GM18499 (cell line): ENCODE results near the gene SEPHS2.
"Not testable (repeated sequence)": the region's sequence is repeated elsewhere in the genome, so short reads cannot be mapped to it uniquely, and the experiment has no call there.

Source experiments
- ATAC-seq: cut with Tn5 transposase; IDR thresholded peaks from one replicate; pipeline ENCODE4 v1.9.1; 2021; ENCODE audit warnings: moderate number of reproducible peaks; ENCODE audit not compliant: insufficient read depth, unreplicated experiment

SEPHS2 gene

DNA sequence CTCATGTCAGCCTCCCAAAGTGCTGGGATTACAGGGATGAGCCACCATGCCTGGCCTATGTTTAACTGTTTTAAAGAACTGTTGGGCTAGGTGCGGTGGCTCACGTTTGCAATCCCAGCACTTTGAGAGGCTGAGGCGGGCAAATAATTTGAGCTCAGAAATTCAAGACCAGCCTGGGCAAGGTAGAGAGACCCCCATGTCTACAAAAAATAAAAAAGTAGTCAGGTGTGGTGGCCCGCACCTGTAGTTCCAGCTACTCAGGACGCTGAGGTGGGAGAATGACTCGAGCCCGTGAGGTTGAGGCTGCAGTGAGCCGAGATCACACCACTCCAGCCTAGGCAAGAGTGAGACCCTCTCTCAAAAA lies 24.9 kb upstream of the SEPHS2 start:
- no peak for ATAC-seq

DNA sequence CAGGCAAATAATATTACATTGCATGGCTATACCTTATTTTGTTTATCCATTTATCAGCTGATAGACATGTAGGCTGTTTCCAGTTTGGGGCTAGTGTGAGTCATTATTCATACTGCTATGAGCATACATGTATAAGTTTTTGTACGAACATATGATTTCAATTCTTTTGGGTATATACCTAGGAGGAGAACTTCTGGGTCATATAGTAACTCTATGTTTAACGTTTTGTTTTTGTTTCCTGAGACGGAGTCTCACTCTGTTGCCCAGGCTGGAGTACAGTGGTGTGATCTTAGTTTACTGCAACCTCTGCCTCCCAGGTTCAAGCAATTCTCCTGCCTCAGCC lies 24.5 kb upstream of the SEPHS2 start:
- ATAC-seq: no peak

DNA sequence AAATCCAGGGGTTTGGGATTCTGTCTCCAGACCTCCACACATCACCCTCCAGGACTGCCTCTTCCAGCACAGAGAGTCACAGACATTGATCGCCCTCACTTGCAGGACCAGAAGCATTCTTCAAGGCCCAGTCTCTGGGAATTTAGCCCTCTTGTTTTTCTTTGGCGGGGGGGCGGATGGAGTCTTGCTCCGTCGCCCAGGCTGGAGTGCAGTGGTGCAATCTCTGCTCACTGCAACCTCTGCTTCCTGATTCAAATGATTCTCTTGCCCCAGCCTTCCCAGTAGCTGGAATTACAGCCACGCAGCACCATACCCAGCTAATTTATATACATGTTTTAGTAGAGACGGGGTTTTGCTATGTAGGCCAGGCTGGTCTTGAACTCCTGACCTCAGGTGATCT lies 18.4 kb upstream of the SEPHS2 start:
- no peak for ATAC-seq

DNA sequence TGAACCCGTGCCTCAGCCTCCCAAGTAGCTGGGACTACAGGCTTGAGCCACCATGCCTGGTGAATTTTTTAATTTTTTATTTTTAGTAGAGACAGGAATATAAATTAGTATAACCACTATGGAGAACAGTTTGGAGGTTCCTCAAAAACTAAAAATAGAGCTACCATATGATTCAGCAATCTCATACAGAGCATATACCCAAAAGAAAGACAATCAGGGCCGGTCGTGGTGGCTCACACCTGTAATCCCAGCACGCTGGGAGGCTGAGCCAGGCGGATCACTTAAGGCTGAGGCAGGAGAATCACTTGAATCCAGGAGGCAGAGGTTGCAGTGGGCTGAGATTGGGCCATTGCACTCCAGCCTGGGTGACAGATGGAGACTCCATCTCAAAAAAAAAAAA lies 15.8 kb upstream of the SEPHS2 start:
- not testable (repeated sequence) for ATAC-seq

DNA sequence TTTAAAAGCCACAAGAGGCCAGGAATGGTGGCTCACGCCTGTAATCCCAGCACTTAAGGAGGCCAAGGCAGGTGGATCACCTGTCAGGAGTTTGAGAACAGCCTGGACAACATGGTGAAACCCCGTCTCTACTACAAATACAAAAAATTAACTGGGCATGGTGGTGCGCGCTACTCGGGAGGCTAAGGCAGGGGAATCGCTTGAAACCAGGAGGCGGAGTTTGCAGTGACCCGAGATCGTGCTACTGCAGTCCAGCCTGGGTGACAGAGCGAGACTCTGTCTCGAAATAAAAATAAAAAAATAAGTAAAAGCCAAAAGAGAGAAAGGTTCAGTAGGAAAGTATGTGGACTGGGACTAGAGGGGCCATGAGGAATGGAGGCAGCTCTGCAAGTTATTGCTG lies 13.8 kb upstream of the SEPHS2 start:
- no peak for ATAC-seq

DNA sequence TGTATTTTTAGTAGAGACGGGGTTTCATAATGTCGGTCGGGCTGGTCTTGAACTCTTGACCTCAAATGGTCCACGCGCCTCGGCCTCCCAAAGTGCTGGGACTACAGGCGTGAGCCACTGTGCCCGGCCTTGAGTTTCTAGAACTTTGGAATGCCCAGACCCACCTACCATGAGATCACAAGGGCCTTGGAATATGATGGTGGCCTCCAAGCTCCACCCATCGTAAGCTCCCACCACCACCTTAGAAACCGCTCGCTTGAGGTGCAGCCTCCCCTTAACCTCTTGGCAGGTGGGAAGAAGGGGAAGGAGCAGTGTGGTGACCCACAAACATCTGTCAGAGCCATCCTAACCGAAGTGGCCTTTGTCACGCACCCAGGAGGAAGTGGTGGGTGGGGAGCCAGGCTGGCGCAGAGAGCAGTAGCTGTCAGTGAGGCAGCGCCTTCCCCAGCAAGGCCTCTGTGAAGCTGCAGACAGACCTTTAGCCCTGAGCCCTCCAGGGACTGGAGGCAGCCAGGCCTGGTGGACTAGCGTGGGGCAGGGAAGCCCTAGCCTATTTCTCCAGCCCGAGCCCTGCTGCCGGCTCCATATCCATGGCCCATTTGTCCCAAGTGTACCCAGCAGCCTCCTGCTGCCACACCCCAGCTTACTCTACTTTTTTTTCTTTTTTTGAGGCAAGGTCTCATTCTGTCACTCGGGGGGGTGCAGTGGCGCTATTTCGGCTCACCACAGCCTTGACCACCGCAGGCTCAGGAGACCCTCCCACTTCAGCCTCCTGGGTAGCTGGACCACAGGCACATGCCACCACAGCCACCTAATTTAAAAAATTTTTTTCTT lies 13.1 kb upstream of the SEPHS2 start:
- peak; percentile 63 for ATAC-seq

DNA sequence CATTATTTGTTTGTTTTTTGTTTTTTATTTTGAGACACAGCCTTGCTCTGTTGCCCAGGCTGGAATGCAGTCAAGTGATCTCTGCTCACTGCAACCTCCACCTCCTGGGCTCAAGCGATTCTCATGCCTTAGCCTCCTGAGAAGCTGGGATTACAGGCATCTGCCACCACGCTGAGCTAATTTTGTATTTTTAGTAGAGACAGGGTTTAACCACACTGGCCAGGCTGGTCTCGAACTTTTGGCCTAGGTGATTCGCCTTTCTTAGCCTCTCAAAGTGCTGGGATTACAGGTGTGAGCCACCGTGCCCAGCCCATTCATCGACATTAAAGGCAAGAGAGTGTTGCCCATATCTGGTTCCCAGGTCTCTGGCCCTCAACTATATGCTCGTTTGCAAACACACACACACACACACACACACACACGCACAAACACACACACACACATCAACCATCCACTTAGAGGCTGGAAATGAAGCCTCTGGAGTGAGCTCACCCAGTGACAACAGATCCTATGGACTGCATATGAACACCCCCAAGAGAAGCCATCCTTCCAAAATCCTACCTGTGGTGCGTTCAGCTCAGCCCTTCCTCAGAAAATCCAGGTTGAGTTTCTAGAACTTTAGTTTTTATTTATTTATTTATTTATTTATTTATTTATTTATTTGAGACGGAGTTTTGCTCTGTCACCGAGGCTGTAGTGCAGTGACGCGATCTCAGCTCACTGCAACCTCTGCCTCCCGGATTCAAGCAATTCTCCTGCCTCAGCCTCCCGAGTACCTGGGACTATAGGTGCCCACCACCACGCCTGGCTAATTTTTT lies 12.3 kb upstream of the SEPHS2 start:
- ATAC-seq: no peak

DNA sequence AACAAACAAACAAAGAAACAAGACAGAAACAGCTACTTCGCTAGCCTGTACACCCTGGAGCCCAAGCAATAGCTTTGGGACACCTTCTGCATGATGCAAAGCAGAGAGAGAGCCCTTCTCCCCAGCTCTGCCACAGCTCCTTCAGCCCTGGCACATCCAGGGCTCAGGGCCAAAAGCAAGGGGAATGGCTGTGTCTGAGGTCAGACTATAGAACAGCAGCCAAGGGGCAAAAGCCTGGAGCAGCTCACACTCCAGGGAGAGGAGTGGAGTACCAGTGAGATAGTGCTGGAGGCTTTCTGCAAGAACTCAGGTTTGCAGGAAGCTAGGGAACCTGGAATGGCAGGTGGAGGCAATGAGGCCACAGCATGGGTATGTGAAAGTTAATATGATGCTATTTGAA lies 11.6 kb upstream of the SEPHS2 start:
- no peak for ATAC-seq

DNA sequence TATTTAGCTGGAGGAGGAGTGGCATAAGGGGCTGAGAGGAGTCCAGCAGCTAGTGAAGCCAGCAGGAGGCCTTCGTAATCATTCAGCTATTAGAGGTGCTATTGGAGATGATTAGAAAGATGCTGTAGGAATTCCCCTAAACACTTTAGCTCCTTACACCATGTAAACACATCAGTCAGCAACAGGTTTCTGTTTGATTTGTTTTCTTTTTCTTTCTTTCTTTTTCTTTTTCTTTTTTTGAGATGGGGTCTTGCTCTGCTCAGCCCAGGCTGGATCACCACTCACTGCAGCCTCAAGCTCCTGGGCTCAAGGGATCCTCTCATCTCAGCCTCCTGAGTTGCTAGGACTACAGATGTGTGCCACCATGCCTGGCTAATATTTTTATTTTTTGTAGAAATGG lies 10.6 kb upstream of the SEPHS2 start:
- ATAC-seq: no peak

DNA sequence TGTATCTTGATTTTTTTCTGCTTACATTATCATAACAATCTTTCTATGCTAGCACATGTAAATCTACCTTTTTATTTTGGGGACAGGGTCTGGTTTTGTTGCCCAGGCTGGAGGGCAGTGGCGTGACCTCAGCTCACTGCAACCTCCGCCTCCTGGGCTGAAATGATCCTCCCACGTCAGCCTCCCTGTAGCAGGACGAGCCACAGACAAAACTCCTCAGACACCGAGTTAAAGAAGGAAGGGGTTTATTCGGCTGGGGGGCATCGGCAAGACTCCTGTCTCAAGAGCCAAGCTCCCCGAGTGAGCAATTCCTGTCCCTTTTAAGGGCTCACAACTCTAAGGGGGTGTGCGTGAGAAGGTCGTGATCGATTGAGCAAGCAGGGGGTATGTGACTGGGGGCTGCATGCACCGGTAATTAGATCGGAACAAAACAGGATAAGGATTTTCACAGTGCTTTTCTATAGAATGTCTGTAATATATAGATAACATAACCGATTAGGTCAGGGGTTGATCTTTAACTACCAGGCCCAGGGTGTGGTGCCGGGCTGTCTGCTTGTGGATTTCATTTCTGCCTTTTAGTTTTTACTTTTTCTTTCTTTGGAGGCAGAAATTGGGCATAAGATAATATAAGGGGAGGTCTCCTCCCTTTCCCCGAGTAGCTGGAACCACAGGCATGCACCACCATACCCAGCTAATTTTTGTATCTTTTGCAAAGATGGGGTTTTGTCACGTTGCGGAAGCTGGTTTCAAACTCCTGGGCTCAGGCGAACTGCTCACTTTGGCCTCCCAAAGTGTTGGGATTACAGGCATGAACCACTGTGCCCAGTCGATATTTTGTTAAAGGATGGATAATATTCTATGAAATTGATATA lies 7.3 kb upstream of the SEPHS2 start:
- not testable (repeated sequence) for ATAC-seq

DNA sequence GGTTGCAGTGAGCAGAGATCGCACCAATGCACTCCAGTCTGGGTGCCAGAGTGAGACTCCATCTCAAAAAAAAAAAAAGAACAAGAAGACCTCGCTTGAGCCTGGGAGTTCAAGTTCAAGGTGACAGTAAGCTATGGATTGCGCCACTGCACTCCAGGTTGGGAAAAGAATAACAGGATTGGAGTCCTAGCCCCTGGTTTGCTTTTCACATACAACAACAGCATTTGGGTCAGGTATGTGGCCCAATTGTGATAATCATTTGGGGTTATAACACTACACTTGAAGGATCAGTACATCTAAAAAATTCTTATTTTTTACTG lies 3.4 kb upstream of the SEPHS2 start:
- ATAC-seq: no peak

DNA sequence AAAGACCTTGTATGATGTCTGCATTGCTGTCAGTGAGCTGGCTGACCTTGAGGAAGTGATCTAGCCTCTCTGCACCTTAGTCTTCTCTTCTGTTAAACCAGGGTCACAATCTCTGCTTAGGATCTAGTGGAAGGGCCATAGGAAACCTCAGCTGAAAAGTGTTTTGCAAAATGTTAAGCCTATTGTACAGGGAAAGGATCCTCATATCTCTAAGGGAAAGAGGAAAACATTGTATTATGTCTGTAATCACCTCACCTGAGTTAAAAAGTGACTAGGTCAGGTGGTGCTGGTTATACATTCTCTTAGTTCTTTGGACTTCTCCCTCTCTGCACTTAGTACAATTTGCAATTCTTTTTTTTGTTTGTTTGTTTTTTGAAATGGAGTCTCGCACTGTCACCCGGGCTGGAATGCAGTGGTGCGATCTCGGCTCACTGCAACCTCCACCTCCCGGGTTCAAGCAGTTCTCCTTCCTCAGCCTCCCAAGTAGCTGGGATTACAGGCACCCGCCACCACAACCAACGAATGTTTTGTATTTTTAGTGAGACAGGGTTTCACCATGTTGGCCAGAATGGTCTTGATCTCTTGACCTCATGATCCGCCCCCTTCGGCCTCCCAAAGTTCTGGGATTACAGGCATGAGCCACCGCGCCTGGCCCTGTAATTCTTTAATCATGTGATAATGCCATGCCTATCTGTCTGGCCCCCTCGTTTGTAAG lies 2.0 kb upstream of the SEPHS2 start:
- no peak for ATAC-seq

DNA sequence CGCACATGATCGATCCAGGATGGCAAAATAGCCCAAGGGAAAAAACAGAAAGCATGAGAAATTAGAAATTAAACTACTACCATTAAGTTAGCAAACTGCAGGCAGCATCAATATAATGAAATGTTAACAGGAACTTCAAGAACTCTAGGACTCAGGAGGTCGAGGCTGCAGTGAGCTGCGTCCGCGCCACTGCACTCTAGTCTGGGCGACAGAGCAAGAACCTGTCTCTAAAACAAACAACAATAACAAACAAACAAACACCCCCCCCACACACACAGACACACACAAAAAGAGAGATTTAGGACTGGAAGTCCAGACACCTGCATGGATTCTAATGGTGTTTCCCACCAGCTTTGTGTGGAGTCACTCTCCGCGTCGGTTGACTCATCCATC lies 525 bp upstream of the SEPHS2 start:
- ATAC-seq: no peak

DNA sequence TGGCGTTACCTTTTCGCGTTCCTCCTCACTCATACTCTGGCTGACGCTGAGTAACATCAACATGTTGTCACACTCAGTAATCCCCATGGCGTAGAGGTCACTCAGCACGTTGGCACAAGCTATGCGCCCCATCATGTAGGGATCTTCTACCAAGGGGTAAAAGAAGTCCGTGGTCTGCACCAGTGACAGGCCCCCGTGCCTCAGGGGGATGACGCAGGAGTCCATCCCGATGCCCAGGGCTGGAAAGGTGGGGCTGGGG lies 596 bp downstream of the SEPHS2 start:
- ATAC-seq: no peak

DNA sequence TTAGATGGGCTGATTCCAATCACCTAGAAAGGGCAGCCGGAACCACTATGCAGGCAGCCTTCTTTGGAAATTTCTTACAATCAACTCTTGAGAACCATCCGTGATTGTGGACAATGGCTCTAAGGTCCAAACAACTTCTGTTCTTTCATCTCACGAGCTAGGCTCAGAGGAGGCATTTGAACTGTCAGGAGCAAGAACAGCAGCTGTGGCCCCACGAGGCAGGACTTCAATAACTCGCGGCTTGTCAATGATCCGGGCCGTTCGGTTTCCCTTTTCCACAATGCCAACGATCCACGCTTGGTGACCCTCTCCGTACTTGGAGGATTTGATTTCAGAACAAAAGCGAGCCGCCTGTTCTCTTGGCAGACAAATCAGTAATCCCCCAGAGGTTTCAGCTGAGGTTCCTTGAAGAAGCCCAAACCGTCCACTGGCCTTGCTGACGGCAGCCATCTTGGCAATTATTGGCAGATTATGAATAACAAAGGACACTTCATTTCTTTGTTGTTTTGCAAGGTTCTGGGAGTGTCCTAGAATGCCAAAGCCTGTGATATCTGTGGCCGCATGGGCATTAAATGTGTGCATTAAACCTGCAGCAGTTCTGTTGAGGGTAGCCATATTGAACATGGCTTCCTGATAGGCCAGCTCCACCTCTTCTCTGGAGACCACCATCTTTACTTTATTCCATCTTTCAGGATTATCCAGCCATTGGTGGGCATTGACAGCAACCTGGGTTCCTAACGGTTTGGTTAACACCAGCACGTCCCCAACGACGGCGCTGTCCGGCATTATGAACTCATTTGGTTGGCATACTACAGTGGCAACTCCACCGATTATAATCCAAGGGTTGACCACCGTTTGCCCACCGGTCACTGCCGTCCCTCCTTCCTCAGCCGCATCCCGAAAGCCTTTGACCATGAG lies 1.2 kb downstream of the SEPHS2 start:
- ATAC-seq: no peak

DNA sequence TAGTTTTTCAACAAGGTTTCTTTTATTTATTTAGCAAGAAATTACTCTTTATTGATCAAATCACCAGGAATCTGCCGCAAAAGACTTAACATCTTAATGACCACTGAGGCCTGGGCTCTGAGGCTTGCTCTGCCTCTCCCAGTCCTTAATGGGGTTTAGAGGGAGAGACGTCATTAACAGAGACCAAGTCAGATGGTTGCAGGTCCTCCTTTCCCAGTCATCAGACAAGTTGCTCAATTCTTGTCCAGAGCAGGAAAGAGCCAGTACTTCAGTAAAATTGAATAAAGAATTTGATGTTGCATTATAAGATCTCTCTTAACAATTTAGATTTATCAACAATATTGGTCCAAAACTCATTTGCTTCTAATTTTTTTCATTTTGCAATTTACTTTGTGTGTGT lies 2.0 kb downstream of the SEPHS2 start:
- no peak for ATAC-seq

DNA sequence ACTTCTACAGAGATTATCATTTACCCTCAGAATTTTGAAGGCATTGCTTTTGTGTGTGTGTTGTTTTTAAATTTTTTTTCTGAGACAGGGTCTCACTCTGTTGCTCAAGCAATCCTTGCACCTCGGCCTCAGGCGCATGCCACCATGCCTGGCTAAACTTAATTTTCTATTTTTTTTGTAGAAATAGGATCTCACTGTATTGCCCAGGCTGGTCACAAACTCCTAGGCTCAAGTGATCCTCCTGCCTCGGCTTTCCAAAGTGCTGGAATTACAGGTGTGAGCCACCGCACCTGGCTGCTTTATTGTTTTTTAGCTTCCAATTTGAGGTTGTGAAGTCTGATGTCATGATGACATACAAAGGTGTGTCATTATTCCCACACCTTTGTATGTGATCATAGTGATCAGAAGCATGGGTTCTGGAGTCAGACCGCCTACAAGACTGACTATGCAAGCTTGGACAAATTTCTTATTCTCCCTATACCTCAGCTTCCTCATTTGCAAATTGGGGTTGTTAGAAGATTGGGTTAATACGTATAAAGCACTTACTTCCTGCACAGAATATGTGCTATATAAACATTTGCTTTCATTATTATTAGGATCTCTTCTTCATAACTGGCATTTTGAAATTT lies 5.8 kb downstream of the SEPHS2 start:
- ATAC-seq: no peak

DNA sequence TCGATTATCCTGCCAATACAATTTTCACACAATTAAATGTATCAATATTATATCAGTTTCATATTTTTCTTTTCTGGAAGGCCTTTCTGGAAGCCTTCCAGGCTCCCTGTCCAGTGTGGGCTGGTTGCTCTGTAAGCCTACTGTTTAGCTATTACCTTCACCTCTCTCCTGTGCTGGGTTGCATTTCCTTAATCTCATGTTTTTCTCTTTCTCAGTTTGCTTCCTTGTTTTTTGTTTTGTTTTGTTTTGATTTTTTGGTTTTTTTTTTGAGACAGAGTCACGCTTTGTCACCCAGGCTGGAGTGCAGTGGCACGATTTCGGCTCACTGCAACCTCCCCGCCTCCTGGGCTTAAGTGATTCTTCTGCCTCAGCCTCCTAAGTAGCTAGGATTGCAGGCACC lies 6.8 kb downstream of the SEPHS2 start:
- ATAC-seq: no peak

DNA sequence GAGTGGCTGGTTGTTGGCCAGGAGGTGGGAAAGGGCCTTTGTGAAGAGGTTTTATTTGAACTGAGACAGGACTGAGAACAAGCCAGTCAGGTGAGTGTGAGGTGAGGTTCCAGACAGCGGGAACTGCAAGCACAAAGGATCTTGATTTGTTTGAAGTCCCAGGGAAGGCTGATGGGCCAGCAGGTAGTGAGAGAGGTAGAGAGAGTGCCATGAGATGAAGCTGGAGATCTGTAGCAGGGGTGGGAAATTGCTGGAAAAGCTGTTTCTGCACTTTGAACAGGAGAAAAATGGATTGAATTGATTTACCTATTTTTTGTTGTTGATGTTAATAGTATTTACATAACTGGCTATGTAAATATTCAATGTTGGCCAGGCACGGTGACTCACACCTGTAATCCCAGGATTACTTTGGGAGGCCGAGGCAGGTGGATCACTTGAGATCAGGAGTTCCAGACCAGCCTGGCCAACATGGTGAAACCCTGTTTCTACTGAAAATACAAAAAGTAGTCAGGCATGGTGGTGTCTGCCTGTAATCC lies 8.1 kb downstream of the SEPHS2 start:
- no peak for ATAC-seq
